ENCODE data around the gene UNC5A.
"Not testable (repeated sequence)": the region's sequence is repeated elsewhere in the genome, so short reads cannot be mapped to it uniquely, and the experiment has no call there.

UNC5A gene

DNA sequence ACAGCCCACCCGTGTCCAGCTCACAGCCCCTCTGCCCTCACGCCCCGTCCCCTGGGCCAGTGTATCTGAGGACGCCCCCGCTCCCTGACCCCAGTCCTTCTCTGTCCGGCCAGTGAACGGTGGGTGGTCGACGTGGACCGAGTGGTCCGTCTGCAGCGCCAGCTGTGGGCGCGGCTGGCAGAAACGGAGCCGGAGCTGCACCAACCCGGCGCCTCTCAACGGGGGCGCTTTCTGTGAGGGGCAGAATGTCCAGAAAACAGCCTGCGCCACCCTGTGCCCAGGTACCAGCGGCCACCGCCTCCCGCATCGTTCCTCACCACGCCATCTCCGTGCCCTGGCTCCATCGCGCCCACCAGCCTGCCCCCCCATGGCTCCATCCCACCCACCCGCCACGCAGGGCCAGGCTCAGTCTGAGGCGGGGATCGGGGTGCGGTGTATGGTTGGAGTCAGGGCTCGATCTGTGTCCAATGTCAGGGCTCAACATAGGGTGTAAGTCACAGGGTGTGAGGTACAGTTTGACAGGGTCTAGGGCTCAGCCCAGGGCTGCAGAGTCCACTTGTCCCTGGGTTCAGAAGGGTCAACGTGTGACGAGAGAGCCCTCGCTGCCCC, 59.2 kb downstream of the UNC5A start:
- DNase-seq (ENCODE audit: low read depth), result no peak
- TF ChIP-seq, protein P1, sequence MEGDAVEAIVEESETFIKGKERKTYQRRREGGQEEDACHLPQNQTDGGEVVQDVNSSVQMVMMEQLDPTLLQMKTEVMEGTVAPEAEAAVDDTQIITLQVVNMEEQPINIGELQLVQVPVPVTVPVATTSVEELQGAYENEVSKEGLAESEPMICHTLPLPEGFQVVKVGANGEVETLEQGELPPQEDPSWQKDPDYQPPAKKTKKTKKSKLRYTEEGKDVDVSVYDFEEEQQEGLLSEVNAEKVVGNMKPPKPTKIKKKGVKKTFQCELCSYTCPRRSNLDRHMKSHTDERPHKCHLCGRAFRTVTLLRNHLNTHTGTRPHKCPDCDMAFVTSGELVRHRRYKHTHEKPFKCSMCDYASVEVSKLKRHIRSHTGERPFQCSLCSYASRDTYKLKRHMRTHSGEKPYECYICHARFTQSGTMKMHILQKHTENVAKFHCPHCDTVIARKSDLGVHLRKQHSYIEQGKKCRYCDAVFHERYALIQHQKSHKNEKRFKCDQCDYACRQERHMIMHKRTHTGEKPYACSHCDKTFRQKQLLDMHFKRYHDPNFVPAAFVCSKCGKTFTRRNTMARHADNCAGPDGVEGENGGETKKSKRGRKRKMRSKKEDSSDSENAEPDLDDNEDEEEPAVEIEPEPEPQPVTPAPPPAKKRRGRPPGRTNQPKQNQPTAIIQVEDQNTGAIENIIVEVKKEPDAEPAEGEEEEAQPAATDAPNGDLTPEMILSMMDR (IDR thresholded peaks at IDR 0.05; ENCODE audit: low read depth, low read length, missing control alignments), result no peak
- H3K4me3 ChIP-seq (ENCODE audit: low read depth, low read length), result no peak overlapping the region
- in situ Hi-C loops (cut with HindIII; ENCODE audit: low sequenced_read_pairs), result no loop called here

DNA sequence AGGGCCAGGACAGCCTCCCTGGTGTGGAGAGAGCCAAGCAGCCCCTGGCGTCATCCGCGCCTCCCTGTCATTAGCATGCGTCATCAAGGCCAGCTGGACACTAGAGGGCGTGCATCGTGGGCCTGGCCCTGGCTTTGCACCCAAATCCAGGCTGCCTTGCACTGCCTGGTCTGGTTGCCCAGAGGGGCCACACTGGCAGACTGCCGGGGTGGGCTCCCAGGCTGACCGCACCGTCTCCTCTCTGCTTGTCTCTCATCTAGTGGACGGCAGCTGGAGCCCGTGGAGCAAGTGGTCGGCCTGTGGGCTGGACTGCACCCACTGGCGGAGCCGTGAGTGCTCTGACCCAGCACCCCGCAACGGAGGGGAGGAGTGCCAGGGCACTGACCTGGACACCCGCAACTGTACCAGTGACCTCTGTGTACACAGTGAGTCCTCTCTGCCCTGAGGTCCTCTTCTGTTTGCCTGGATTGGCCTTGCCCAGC, 59.8 kb downstream of the UNC5A start:
- in situ Hi-C loops (cut with HindIII; ENCODE audit: low sequenced_read_pairs), result no loop called here
- DNase-seq (ENCODE audit: low read depth), result peak; percentile 2
- TF ChIP-seq, protein P1 (IDR thresholded peaks at IDR 0.05; ENCODE audit: low read depth, low read length, missing control alignments), result peak; percentile 41
- H3K4me3 ChIP-seq (ENCODE audit: low read depth, low read length), result no peak overlapping the region

DNA sequence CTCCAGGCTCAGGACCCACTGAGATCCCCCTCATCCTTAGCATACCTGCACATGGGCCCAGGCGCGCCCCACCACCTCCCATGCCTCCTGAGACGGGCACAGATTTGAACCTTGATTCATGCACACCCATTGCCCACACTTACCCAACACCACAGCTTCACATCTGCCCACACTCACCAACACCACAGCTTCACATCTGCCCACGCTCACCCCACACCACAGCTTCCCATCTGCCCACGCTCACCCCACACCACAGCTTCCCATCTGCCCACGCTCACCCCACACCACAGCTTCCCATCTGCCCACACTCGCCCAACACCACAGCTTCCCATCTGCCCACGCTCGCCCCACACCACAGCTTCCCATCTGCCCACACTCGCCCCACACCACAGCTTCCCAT, 60.3 kb downstream of the UNC5A start:
- in situ Hi-C loops (cut with HindIII; ENCODE audit: low sequenced_read_pairs), result not testable (repeated sequence)

DNA sequence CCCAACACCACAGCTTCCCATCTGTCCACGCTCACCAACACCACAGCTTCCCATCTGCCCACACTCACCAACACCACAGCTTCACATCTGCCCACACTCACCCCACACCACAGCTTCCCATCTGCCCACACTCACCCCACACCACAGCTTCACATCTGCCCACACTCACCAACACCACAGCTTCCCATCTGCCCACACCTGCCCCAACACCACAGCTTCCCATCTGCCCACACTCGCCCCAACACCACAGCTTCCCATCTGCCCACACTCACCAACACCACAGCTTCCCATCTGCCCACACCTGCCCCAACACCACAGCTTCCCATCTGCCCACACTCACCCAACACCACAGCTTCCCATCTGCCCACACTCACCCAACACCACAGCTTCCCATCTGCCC, 62.2 kb downstream of the UNC5A start:
- DNase-seq (ENCODE audit: low read depth); in situ Hi-C loops (cut with HindIII; ENCODE audit: low sequenced_read_pairs); H3K4me3 ChIP-seq (ENCODE audit: low read depth, low read length): not testable (repeated sequence)

More for the DNA sequence above, 60.3 kb downstream of the UNC5A start:
- not testable (repeated sequence) for DNase-seq (ENCODE audit: low read depth); H3K4me3 ChIP-seq (ENCODE audit: low read depth, low read length)

GRCh38 chr5:176873011-176873410, 62.7 kb downstream of the UNC5A start:
- in situ Hi-C loops (cut with HindIII; ENCODE audit: low sequenced_read_pairs); DNase-seq (ENCODE audit: low read depth); H3K4me3 ChIP-seq (ENCODE audit: low read depth, low read length): not testable (repeated sequence)

DNA sequence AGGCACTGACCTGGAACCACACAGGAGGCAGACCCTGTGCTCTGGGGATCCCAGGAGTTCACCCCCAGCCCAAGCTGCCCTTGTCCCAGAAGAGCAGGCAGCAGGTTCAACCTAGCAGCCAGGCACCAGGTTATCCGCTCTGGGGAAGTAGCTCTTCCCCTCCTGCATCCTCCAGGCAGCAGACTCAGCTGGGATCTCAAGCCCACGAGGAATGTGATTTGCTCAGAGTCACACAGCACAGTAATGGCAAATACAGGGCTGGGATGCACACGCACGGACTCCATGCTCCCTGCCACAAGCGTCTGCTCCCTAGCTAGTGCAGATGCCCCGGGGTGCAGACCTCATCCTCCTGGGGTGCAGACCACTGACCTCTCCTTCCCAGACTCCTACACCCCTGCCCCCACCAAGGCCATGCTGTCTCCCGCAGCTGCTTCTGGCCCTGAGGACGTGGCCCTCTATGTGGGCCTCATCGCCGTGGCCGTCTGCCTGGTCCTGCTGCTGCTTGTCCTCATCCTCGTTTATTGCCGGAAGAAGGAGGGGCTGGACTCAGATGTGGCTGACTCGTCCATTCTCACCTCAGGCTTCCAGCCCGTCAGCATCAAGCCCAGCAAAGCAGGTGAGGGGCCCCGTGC, 63.3 kb downstream of the UNC5A start:
- DNase-seq (ENCODE audit: low read depth), result no peak
- in situ Hi-C loops (cut with HindIII; ENCODE audit: low sequenced_read_pairs), result no loop called here
- no peak overlapping the region for H3K4me3 ChIP-seq (ENCODE audit: low read depth, low read length)
- TF ChIP-seq, protein P1 (IDR thresholded peaks at IDR 0.05; ENCODE audit: low read depth, low read length, missing control alignments), result no peak

DNA sequence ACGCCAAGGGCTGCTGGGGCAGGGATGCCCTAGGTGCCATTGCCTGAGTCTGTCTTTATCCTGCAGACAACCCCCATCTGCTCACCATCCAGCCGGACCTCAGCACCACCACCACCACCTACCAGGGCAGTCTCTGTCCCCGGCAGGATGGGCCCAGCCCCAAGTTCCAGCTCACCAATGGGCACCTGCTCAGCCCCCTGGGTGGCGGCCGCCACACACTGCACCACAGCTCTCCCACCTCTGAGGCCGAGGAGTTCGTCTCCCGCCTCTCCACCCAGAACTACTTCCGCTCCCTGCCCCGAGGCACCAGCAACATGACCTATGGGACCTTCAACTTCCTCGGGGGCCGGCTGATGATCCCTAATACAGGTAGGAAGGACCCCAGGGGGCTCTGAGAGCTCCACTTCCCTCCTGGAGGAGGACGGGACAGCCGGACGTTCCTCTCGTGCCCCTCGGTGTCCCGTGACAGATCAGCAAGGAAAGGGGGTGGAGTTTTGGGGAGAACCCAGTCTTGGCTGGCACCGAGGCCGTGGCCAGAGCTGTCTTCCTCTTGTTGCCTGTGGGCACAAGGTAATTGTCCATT, 63.9 kb downstream of the UNC5A start:
- in situ Hi-C loops (cut with HindIII; ENCODE audit: low sequenced_read_pairs), result no loop called here
- no peak overlapping the region for H3K4me3 ChIP-seq (ENCODE audit: low read depth, low read length)
- DNase-seq (ENCODE audit: low read depth), result no peak
- TF ChIP-seq, protein P1 (IDR thresholded peaks at IDR 0.05; ENCODE audit: low read depth, low read length, missing control alignments), result no peak

DNA sequence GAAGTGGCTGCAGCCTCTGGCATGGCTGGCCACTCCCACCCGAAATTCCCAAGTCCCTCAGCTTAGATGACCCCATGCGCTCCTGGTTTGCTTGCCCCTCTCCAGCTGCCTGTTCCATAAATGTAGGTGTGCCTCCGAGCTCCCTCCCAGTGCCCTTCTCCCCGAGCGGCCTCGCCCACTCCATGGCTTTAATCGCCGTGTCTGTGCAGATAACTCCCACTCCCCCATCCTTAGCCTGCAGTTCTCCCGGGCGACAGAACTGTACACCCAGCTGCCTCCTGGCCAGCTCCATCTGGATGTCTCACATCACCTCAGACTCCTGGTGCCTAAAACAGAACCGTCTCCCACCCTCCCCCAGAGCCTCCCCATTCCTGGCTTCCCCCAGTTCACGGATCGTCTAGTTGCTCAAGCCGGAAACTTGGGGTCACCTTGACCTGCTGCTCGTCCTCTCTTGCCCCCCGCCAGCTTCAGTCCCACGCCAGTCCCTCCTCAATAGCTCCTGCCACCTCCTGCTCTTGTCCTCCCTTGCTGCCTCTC, 64.7 kb downstream of the UNC5A start:
- in situ Hi-C loops (cut with HindIII; ENCODE audit: low sequenced_read_pairs), result no loop called here
- DNase-seq (ENCODE audit: low read depth), result no peak
- TF ChIP-seq, protein P1 (IDR thresholded peaks at IDR 0.05; ENCODE audit: low read depth, low read length, missing control alignments), result no peak
- no peak overlapping the region for H3K4me3 ChIP-seq (ENCODE audit: low read depth, low read length)

Measured in astrocyte of the cerebellum (primary cell).